ENCODE data around the gene SPTLC3. TPM values are rescaled to one million over a fixed set of nuclear protein-coding genes. Genes with fewer than 3 reads are reported as not detected.

SPTLC3 gene
- total and polyA plus RNA-seq, 2 experiments from 2014 or later = 0.52 to 0.66 TPM

- Mint-ChIP-seq H3K27ac (no peak overlapping the region), H3K4me1 (no peaks in the 10 kb centered on the region), H3K9me3 (no peaks in the 10 kb centered on the region), H3K4me3 (no peak overlapping the region), H3K36me3 (ENCODE audit: low read depth) (no peaks in the 10 kb centered on the region), H3K27me3 (ENCODE audit: insufficient read depth, low read depth, poor library complexity) (peaks cover 2% of the 10 kb centered on the region)
- Histone ChIP-seq H3K4me2 (no peak overlapping the region), H3K36me3 (ENCODE audit: insufficient read depth) (no peaks in the 10 kb centered on the region), H3F3A (replicated peaks; ENCODE audit: low read depth) (no peaks in the 10 kb centered on the region), H3K27ac (ENCODE audit: low read depth) (no peak overlapping the region), H3K4me3 (no peak overlapping the region), H3K9me2 (ENCODE audit: insufficient read depth) (peaks cover 11% of the 10 kb centered on the region; the same call in 1 of the 2 replicates), H3K79me2 (replicated peaks; ENCODE audit: insufficient read depth) (no peaks in the 10 kb centered on the region), H2AFZ (no peak overlapping the region), H3K27me3 (ENCODE audit: insufficient read depth) (no peaks in the 10 kb centered on the region), H4K20me1 (replicated peaks; ENCODE audit: insufficient read depth) (no peaks in the 10 kb centered on the region), H3K4me1 (ENCODE audit: insufficient read depth) (no peaks in the 10 kb centered on the region)
- TF ChIP-seq ZNF462 (CRISPR knock-in tag; IDR thresholded peaks at IDR 0.05) (no peak), CTCF (conservative IDR thresholded peaks at IDR 0.05; ENCODE audit: low read depth in 2 of 2) (no peak), POLR2AphosphoS5 (IDR thresholded peaks at IDR 0.05; ENCODE audit: low read depth) (no peak), REST (IDR thresholded peaks at IDR 0.05; ENCODE audit: unreplicated experiment) (no peak), JUNB (IDR thresholded peaks at IDR 0.05; ENCODE audit: unreplicated experiment) (no peak)
- ATAC-seq = no peak
- no peak for DNase-seq (ENCODE audit: low spot score)
Observed at GRCh38 chr20:13085275-13085674, 76.5 kb downstream of the SPTLC3 start.
